Heart left ventricle (tissue), 13 donors: ENCODE results near the gene TRPT1.

Source experiments
- POLR2A ChIP-seq, 2 donors: fragments of 450-650 bp; IDR thresholded peaks; one replicate each; pipeline ENCODE4 v1.6.1; 2017; ENCODE audit warnings: antibody characterized with exemption in 2 of 2, mild to moderate bottlenecking in 2 of 2, moderate library complexity in 2 of 2
- TF ChIP-seq, protein P1 (sequence below), 12 donors: fragments of 200-600 bp; sonication (generic) in 4 of 12; IDR thresholded peaks; one replicate each; pipeline versions ENCODE4 v1.5.0 to v1.8.0; 2018 to 2022; ENCODE audit warnings: antibody characterized with exemption in 12 of 12, mild to moderate bottlenecking in 5 of 12
- donor health status: ischemic (EF 13 %, LVEDD 7.1; RV severe dilation, severe dysfunction).
- donor health status: DM: no; HTN: yes; CAD: no.
- donor health status: DM: no; HTN: no; CAD: no.
- donor health status: ischemic (EF 25% LVEDD 6.9; RV normal size, moderate dysfunction).
- donor health status: ischemic (EF 25% LVEDD 5.7; RV mildly dilated, moderate dysfunction).
- donor health status: ischemic (EF 35%, LVEDD 5.7; RV mildly dilated, moderate dysfunction).
- donor health status: nonischemic (EF 11% LVEDD 7.7; RV severe dilation, severe dysfunction).
- donor health status: DM: yes; HTN: yes; CAD: no.
- donor health status: PGD.
- donor health status: ischemic (EF 29% LVEDD 5.4; RV normal size, mild dysfunction).
- donor health status: nonischemic (EF 23%, LVEDD 6.1; RV moderate dilation, normal function).

DNA sequence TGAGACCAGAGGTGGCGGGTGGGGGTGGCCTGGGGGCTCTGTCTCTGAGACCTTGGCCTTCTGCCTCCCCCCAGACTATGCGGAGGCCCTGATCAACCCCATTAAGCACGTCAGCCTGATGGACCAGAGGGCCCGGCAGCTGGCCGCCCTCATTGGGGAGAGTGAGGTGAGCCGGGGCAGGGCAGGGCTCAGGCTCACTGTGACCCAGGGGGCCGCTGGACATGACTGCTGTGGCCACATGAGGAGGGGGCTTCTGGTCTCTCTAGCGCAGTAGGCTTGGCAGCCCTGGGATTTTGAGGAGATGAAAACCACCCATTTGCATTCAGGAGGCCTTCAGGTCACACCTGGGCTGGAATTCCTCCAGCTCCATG is 37.9 kb upstream of the TRPT1 start:
- TF ChIP-seq, protein P1, sequence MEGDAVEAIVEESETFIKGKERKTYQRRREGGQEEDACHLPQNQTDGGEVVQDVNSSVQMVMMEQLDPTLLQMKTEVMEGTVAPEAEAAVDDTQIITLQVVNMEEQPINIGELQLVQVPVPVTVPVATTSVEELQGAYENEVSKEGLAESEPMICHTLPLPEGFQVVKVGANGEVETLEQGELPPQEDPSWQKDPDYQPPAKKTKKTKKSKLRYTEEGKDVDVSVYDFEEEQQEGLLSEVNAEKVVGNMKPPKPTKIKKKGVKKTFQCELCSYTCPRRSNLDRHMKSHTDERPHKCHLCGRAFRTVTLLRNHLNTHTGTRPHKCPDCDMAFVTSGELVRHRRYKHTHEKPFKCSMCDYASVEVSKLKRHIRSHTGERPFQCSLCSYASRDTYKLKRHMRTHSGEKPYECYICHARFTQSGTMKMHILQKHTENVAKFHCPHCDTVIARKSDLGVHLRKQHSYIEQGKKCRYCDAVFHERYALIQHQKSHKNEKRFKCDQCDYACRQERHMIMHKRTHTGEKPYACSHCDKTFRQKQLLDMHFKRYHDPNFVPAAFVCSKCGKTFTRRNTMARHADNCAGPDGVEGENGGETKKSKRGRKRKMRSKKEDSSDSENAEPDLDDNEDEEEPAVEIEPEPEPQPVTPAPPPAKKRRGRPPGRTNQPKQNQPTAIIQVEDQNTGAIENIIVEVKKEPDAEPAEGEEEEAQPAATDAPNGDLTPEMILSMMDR (IDR thresholded peaks at IDR 0.05), result no peak
- TF ChIP-seq POLR2A (IDR thresholded peaks at IDR 0.05), result no peak
